Smooth muscle cell (in vitro differentiated cells): ENCODE data around the gene TNFAIP1. TPM values are rescaled to one million over a fixed set of nuclear protein-coding genes. Genes with fewer than 3 reads are reported as not detected.
A peak's percentile ranks its signal among the peaks of the same experiment; 100 is the strongest.

Experiments used
- DNase-seq: peaks from one replicate; lab custom pipeline; 2025; ENCODE audit not compliant: unreplicated experiment; lab: John Stamatoyannopoulos, UW
- H2AFZ ChIP-seq: fragments of 200-600 bp; sonication (generic); 2 replicates; pipeline ENCODE4 v1.6.0; 2016; ENCODE audit warnings: antibody characterized with exemption, low read depth, mild to moderate bottlenecking
- H3F3A ChIP-seq: fragments of 200-600 bp; sonication (generic); 2 replicates; pipeline ENCODE4 v1.6.0; 2017; ENCODE audit warnings: antibody characterized with exemption, low read depth
- H3K27ac ChIP-seq: fragments of 200-600 bp; sonication (generic); 2 replicates; pipeline ENCODE4 v1.5.1; 2016; ENCODE audit warnings: low read depth, mild to moderate bottlenecking
- H3K27me3 ChIP-seq: fragments of 200-600 bp; sonication (generic); 2 replicates; pipeline ENCODE4 v1.6.1; 2016; ENCODE audit warnings: low read depth, mild to moderate bottlenecking
- H3K36me3 ChIP-seq: fragments of 200-600 bp; sonication (generic); 2 replicates; pipeline ENCODE4 v1.5.1; 2016; ENCODE audit warnings: low read depth
- H3K4me1 ChIP-seq: fragments of 200-600 bp; sonication (generic); 2 replicates; pipeline ENCODE4 v1.5.1; 2016; ENCODE audit warnings: low read depth
- H3K4me2 ChIP-seq: fragments of 200-600 bp; sonication (generic); 2 replicates; pipeline ENCODE4 v1.6.0; 2016; ENCODE audit warnings: mild to moderate bottlenecking
- H3K4me3 ChIP-seq: fragments of 200-600 bp; sonication (generic); 2 replicates; pipeline ENCODE4 v1.5.1; 2016; ENCODE audit warnings: mild to moderate bottlenecking
- H3K79me2 ChIP-seq: fragments of 200-600 bp; sonication (generic); 2 replicates; pipeline ENCODE4 v1.6.0; 2016; ENCODE audit warnings: low read depth, mild to moderate bottlenecking
- H3K9ac ChIP-seq: fragments of 200-600 bp; sonication (generic); 2 replicates; pipeline ENCODE4 v1.6.0; 2016; ENCODE audit warnings: low read depth
- H3K9me3 ChIP-seq: fragments of 200-600 bp; sonication (generic); replicated peaks from 2 replicates; pipeline ENCODE4 v1.5.1; 2016; ENCODE audit warnings: low read depth
- H4K20me1 ChIP-seq: fragments of 200-600 bp; sonication (generic); 2 replicates; pipeline ENCODE4 v1.6.0; 2016; ENCODE audit warnings: low read depth
- CTCF ChIP-seq: fragments of 200-600 bp; sonication (generic); IDR thresholded peaks from 2 replicates; pipeline ENCODE4 v1.5.1; 2017; ENCODE audit warnings: borderline replicate concordance, mild to moderate bottlenecking, antibody characterized with exemption; ENCODE audit not compliant: insufficient read depth, poor library complexity, severe bottlenecking
- WGBS: methylation state at CpG from one replicate; pipeline ENCODE4 v1.1.7; 2016; ENCODE audit warnings: low lambda C conversion rate; 5-methylcytosine and 5-hydroxymethylcytosine counted together
- polyA plus RNA-seq: library from polyadenylated mRNA; unstranded; fragments of >200 nt; fragmentation: Nextera tagmentation; extraction: Ambion mirVana; gene quantifications from 2 replicates; pipeline ENCODE4 v1.2.1, GENCODE V29; 2016
- total RNA-seq: library from RNA; depleted of rRNA; stranded (reverse); fragments of >200 nt; gene quantifications from 2 replicates; pipeline ENCODE4 v1.2.3, GENCODE V29; 2014

TNFAIP1 gene
- total and polyA plus RNA-seq, 2 experiments from 2014 or later = 75.0 to 81.0 TPM

GRCh38 chr17:28370744-28371103 lies 35.2 kb downstream of the TNFAIP1 start:
- H3K27me3 ChIP-seq = no peaks in the 10 kb centered on the region
- H4K20me1 ChIP-seq = peaks cover 34% of the 10 kb centered on the region
- TF ChIP-seq CTCF = no peak
- H3K27ac ChIP-seq = peak overlapping the region; percentile 67
- H3K4me1 ChIP-seq = peaks cover 20% of the 10 kb centered on the region
- peaks cover 5% of the 10 kb centered on the region for H3F3A ChIP-seq
- H2AFZ ChIP-seq = no peak overlapping the region
- peak overlapping the region; percentile 29 for H3K9ac ChIP-seq
- H3K4me3 ChIP-seq = peak overlapping the region; percentile 68
- H3K36me3 ChIP-seq = no peaks in the 10 kb centered on the region
- no peaks in the 10 kb centered on the region for H3K9me3 ChIP-seq
- H3K4me2 ChIP-seq = peak overlapping the region; percentile 94
- peaks cover 19% of the 10 kb centered on the region for H3K79me2 ChIP-seq
- WGBS = 67% methylated on average over 1 of the region's 1 CpG
- DNase-seq = no peak

GRCh38 chr17:28371245-28372202 lies 36.0 kb downstream of the TNFAIP1 start, which contains the start of gene SARM1:
Gene SARM1, plus strand, starts transcription at chr17:28371694. Its CDS starts 339 bp downstream, at chr17:28372033.
- H3K4me2 ChIP-seq = peak within 1 kb of the TSS; percentile 94
- H3K79me2 ChIP-seq = peaks cover 19% of the 10 kb centered on the region
- H3F3A ChIP-seq = peaks cover 5% of the 10 kb centered on the region
- peak; percentile 84 for DNase-seq
- H3K4me1 ChIP-seq = peaks cover 20% of the 10 kb centered on the region
- TF ChIP-seq CTCF = no peak
- no peaks in the 10 kb centered on the region for H3K9me3 ChIP-seq
- peak within 1 kb of the TSS; percentile 68 for H3K4me3 ChIP-seq
- H3K27me3 ChIP-seq = no peaks in the 10 kb centered on the region
- peak within 1 kb of the TSS; percentile 72 for H2AFZ ChIP-seq
- H3K9ac ChIP-seq = peak within 1 kb of the TSS; percentile 39
- peaks cover 38% of the 10 kb centered on the region for H4K20me1 ChIP-seq
- H3K27ac ChIP-seq = peak within 1 kb of the TSS; percentile 67
- 3% methylated on average over 55 of the region's 80 CpGs for WGBS
- H3K36me3 ChIP-seq = no peaks in the 10 kb centered on the region

GRCh38 chr17:28372203-28372944 lies 36.8 kb downstream of the TNFAIP1 start:
- peak overlapping the region; percentile 62 for H3K27ac ChIP-seq
- H3K36me3 ChIP-seq = no peaks in the 10 kb centered on the region
- H3K79me2 ChIP-seq = peaks cover 19% of the 10 kb centered on the region
- H3K4me2 ChIP-seq = peak overlapping the region; percentile 94
- peaks cover 20% of the 10 kb centered on the region for H3K4me1 ChIP-seq
- no peaks in the 10 kb centered on the region for H3K9me3 ChIP-seq
- peaks cover 5% of the 10 kb centered on the region for H3F3A ChIP-seq
- peak overlapping the region; percentile 68 for H3K4me3 ChIP-seq
- no peak overlapping the region for H2AFZ ChIP-seq
- no peak for DNase-seq
- peaks cover 43% of the 10 kb centered on the region for H4K20me1 ChIP-seq
- H3K9ac ChIP-seq = no peak overlapping the region
- no peaks in the 10 kb centered on the region for H3K27me3 ChIP-seq
- no peak for TF ChIP-seq CTCF
- 19% methylated on average over 26 of the region's 53 CpGs for WGBS
